Lower leg skin (tissue), 4 donors: Measurements from ENCODE around the gene CXCR5. TPM values are rescaled to one million over a fixed set of nuclear protein-coding genes. Genes with fewer than 3 reads are reported as not detected.

Experiments
- DNase-seq, 2 donors: peaks; one replicate each; pipeline ENCODE4 v3.0.0-alpha.2; 2019; ENCODE audit warnings: low spot score in 2 of 2
- H3K4me3 ChIP-seq: fragments of 200-600 bp; sonication (generic); 2 replicates; pipeline ENCODE4 v1.5.1; 2017; ENCODE audit warnings: mild to moderate bottlenecking, low read depth; ENCODE audit not compliant: poor library complexity, severe bottlenecking
- CTCF ChIP-seq, 3 donors: fragments of 450-650 bp; IDR thresholded peaks; one replicate each; pipeline ENCODE4 v1.5.1; 2016; ENCODE audit warnings: antibody characterized with exemption in 3 of 3, mild to moderate bottlenecking in 3 of 3, moderate library complexity in 2 of 3
- POLR2A ChIP-seq, 2 donors: fragments of 450-650 bp; IDR thresholded peaks; one replicate each; pipeline ENCODE4 v1.6.1; 2016 to 2017; ENCODE audit warnings: antibody characterized with exemption in 2 of 2, mild to moderate bottlenecking in 1 of 2, moderate library complexity in 1 of 2
- WGBS, 2 donors: methylation state at CpG; one replicate each; pipeline ENCODE4 v1.1.5; 2018; 5-methylcytosine and 5-hydroxymethylcytosine counted together
- intact Hi-C: fragments of 100-400 bp; cut with DNase I; formaldehyde crosslinking; loops from one replicate; pipeline ENCODE4 v1.15.0; 2023; ENCODE audit warnings: low total_unique reads
- total RNA-seq, 4 donors: library from RNA; depleted of rRNA; stranded (reverse); fragments of >200 nt; gene quantifications; one replicate each; pipeline ENCODE4 v1.1.0, GENCODE V29; 2016

The CXCR5 gene
- total RNA-seq, 4 donors from 2014 or later = not detected

GRCh38 chr11:118870396-118871343 is 13.0 kb upstream of the CXCR5 start:
- 55 to 62% methylated on average over 14 of the region's 14 CpGs for WGBS, 2 donors
- no peak overlapping the region for H3K4me3 ChIP-seq
- no peak for DNase-seq
- intact Hi-C loops = no loop called here
- TF ChIP-seq POLR2A (IDR thresholded peaks at IDR 0.05) = no peak
- no peak for TF ChIP-seq CTCF (IDR thresholded peaks at IDR 0.05)

GRCh38 chr11:118872403-118872821 is 11.3 kb upstream of the CXCR5 start:
- H3K4me3 ChIP-seq = no peak overlapping the region
- TF ChIP-seq POLR2A (IDR thresholded peaks at IDR 0.05) = no peak
- no peak for TF ChIP-seq CTCF (IDR thresholded peaks at IDR 0.05)
- DNase-seq = no peak
- WGBS, 2 donors = 82 to 86% methylated on average over 17 of the region's 17 CpGs
- intact Hi-C loops = no loop called here

- DNase-seq = no peak
- intact Hi-C loops = no loop called here
These were observed 9.9 kb upstream of the CXCR5 start for GRCh38 chr11:118873804-118874203.

GRCh38 chr11:118876286-118876685 is 7.4 kb upstream of the CXCR5 start:
- no peak overlapping the region for H3K4me3 ChIP-seq
- WGBS, 2 donors = 74 to 79% methylated on average over 10 of the region's 10 CpGs
- intact Hi-C loops = no loop called here
- no peak for DNase-seq
- TF ChIP-seq CTCF (IDR thresholded peaks at IDR 0.05) = no peak
- TF ChIP-seq POLR2A (IDR thresholded peaks at IDR 0.05) = no peak

More at GRCh38 chr11:118873804-118874203, 9.9 kb upstream of the CXCR5 start:
- H3K4me3 ChIP-seq = no peak overlapping the region
- TF ChIP-seq POLR2A (IDR thresholded peaks at IDR 0.05) (no peak), CTCF (IDR thresholded peaks at IDR 0.05) (no peak)
- 95 to 99% methylated on average over 4 of the region's 4 CpGs for WGBS, 2 donors

GRCh38 chr11:118877487-118878162 is 6.1 kb upstream of the CXCR5 start:
- H3K4me3 ChIP-seq = no peak overlapping the region
- DNase-seq = no peak
- 84 to 87% methylated on average over 11 of the region's 11 CpGs for WGBS, 2 donors
- no peak for TF ChIP-seq POLR2A (IDR thresholded peaks at IDR 0.05)
- TF ChIP-seq CTCF (IDR thresholded peaks at IDR 0.05) = no peak
- intact Hi-C loops = no loop called here
